DND-41 (cell line): ENCODE measurements around the gene ANKRD11.

Experiments
- ATAC-seq: fragments of 200-7000 bp; cut with Tn5 transposase; 3 replicates; pipeline ENCODE4 v1.9.1; 2021; ENCODE audit warnings: low read depth; ENCODE audit not compliant: insufficient read depth
- DNase-seq: peaks from one replicate; pipeline ENCODE4 v3.0.0-alpha.2; 2020
- H2AFZ ChIP-seq: 2 replicates; pipeline ENCODE4 v1.6.0; 2012; ENCODE audit warnings: low read depth, low read length
- H3K27ac ChIP-seq: 2 replicates; pipeline ENCODE4 v1.5.1; 2012; ENCODE audit warnings: low read length, inconsistent platforms
- H3K27me3 ChIP-seq: fragments of 200-600 bp; sonication (generic); 2 replicates; pipeline ENCODE4 v1.6.0; 2012; ENCODE audit warnings: low read length, mild to moderate bottlenecking, inconsistent platforms; ENCODE audit not compliant: insufficient read depth, poor library complexity
- H3K36me3 ChIP-seq: 2 replicates; pipeline ENCODE4 v1.5.1; 2012; ENCODE audit warnings: low read length, inconsistent platforms; ENCODE audit not compliant: insufficient read depth
- H3K4me1 ChIP-seq: 2 replicates; pipeline ENCODE4 v1.5.1; 2012; ENCODE audit warnings: mild to moderate bottlenecking, low read length; ENCODE audit not compliant: insufficient read depth
- H3K4me2 ChIP-seq: 2 replicates; pipeline ENCODE4 v1.6.0; 2012; ENCODE audit warnings: mild to moderate bottlenecking, moderate library complexity, low read length, inconsistent platforms; ENCODE audit not compliant: insufficient read depth
- H3K4me3 ChIP-seq, 2 experiments: fragments of 200-600 bp in 1 of 2; shearing (Covaris generic) in 1 of 2; 2 replicates each; pipeline ENCODE4 v1.5.1; 2012 to 2016; ENCODE audit warnings: inconsistent platforms in 2 of 2, low read length in 2 of 2, mild to moderate bottlenecking in 2 of 2, low read depth in 1 of 2, moderate library complexity in 1 of 2
- H3K79me2 ChIP-seq: 2 replicates; pipeline ENCODE4 v1.6.0; 2012; ENCODE audit warnings: low read length, inconsistent platforms; ENCODE audit not compliant: insufficient read depth
- H3K9ac ChIP-seq: 2 replicates; pipeline ENCODE4 v1.6.0; 2012; ENCODE audit warnings: low read depth, mild to moderate bottlenecking, inconsistent platforms, low read length, moderate library complexity
- H3K9me3 ChIP-seq: 2 replicates; pipeline ENCODE4 v1.5.1; 2012; ENCODE audit warnings: low read length, moderate library complexity, mild to moderate bottlenecking, inconsistent platforms; ENCODE audit not compliant: insufficient read depth, severe bottlenecking
- H4K20me1 ChIP-seq: 2 replicates; pipeline ENCODE4 v1.6.0; 2012; ENCODE audit warnings: low read length; ENCODE audit not compliant: insufficient read depth
- CTCF ChIP-seq: IDR thresholded peaks from 2 replicates; pipeline ENCODE4 v1.5.1; 2012; ENCODE audit warnings: borderline replicate concordance, low read length, moderate library complexity, mild to moderate bottlenecking; ENCODE audit not compliant: poor library complexity, severe bottlenecking; ENCODE audit errors: extremely low read depth
- EZH2 ChIP-seq: IDR thresholded peaks from 3 replicates; pipeline ENCODE4 v1.6.1; 2012; ENCODE audit warnings: borderline replicate concordance, low read depth, mild to moderate bottlenecking, moderate library complexity, low read length, inconsistent platforms; ENCODE audit not compliant: severe bottlenecking

ANKRD11 gene

DNA sequence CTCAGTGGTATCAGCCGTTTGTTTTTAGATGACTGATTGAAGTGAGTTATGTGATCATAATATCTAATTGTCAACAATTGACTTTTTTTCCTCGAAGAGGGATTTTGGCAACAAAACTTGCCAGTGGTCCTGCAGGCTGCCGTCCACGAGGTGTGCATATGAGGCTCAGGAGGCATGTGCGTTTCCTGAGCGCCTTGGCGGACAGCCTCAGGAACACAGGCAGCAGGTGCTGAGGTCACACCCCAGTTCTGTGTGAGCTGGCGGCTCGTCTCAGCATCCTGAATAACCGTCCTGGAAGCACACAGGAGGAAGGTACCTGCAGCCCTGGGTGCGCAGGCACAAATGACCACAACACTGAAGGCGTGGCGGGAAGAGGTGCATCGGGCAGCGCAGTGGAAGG, 29.5 kb upstream of the ANKRD11 start:
- no peak for DNase-seq
- ATAC-seq = no peak
- Histone ChIP-seq H3K27ac (no peak overlapping the region), H3K9me3 (no peaks in the 10 kb centered on the region), H4K20me1 (peaks cover 39% of the 10 kb centered on the region), H3K79me2 (peaks cover 64% of the 10 kb centered on the region), H3K27me3 (no peaks in the 10 kb centered on the region), H3K36me3 (peaks cover 80% of the 10 kb centered on the region), H3K9ac (no peak overlapping the region), H3K4me2 (no peak overlapping the region), H3K4me3 (no peak overlapping the region), H2AFZ (no peak overlapping the region), H3K4me1 (no peaks in the 10 kb centered on the region)
- TF ChIP-seq CTCF (no peak), EZH2 (no peak)

DNA sequence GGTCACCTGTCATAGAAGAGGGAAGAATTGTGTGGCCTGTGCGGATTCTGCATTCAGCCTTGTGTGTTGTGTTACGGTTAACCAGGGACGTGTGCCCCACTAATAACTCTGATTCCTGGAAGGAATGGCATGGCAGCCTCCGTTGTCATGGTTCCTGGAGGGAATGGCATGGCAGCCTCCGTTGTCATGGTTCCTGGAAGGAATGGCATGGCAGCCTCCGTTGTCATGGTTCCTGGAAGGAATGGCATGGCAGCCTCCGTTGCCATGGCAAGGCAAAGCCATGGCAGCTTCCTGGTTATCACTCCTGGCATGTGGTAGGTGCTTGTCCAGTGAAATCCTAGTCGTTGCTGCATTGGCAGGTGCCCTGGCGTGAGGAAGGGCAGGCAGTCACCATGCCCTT, 26.8 kb upstream of the ANKRD11 start:
- Histone ChIP-seq H3K36me3 (peaks cover 74% of the 10 kb centered on the region), H3K9me3 (no peaks in the 10 kb centered on the region), H2AFZ (no peak overlapping the region), H3K27ac (no peak overlapping the region), H3K27me3 (no peaks in the 10 kb centered on the region), H3K4me2 (no peak overlapping the region), H3K4me1 (no peaks in the 10 kb centered on the region), H3K9ac (no peak overlapping the region), H4K20me1 (peaks cover 28% of the 10 kb centered on the region; the same call in 1 of the 2 replicates), H3K4me3 (no peak overlapping the region), H3K79me2 (peaks cover 61% of the 10 kb centered on the region)
- TF ChIP-seq CTCF (no peak), EZH2 (no peak)
- DNase-seq = no peak
- ATAC-seq = no peak

DNA sequence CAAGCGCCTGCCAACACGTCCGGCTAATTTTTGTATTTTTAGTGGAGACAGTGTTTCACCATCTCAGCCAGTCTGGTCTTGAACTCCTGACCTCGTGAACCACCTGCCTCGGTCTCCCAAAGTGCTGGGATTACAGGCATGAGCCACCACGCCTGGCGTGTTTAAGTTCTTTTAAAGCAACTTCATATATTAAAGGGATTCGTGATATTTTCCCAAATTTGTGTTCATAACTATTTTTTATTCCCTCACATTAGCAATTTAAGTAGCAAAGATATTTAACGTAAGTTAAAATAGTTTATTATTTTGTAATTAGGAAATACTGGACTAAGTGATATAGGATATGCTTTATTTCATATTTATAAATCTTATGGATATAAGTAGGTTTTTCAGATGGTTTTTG, 22.1 kb upstream of the ANKRD11 start:
- Histone ChIP-seq H2AFZ (no peak overlapping the region), H3K27me3 (no peaks in the 10 kb centered on the region), H4K20me1 (peaks cover 19% of the 10 kb centered on the region), H3K36me3 (peaks cover 56% of the 10 kb centered on the region), H3K9ac (no peak overlapping the region), H3K9me3 (no peaks in the 10 kb centered on the region), H3K4me3 (no peak overlapping the region), H3K27ac (no peak overlapping the region), H3K4me2 (no peak overlapping the region), H3K79me2 (peaks cover 58% of the 10 kb centered on the region), H3K4me1 (peaks cover 15% of the 10 kb centered on the region)
- ATAC-seq (no peak), DNase-seq (no peak)
- TF ChIP-seq CTCF = no peak
- TF ChIP-seq EZH2 = no peak

GRCh38 chr16:89511374-89511773, 21.0 kb upstream of the ANKRD11 start:
- Histone ChIP-seq H3K9me3 (no peaks in the 10 kb centered on the region), H3K4me1 (peaks cover 24% of the 10 kb centered on the region), H3K4me3 (no peak overlapping the region), H3K27me3 (no peaks in the 10 kb centered on the region), H3K36me3 (peaks cover 48% of the 10 kb centered on the region), H2AFZ (no peak overlapping the region), H3K9ac (no peak overlapping the region), H3K79me2 (peaks cover 60% of the 10 kb centered on the region), H4K20me1 (peaks cover 19% of the 10 kb centered on the region), H3K27ac (no peak overlapping the region), H3K4me2 (no peak overlapping the region)
- no peak for DNase-seq
- no peak for TF ChIP-seq EZH2
- no peak for TF ChIP-seq CTCF
- ATAC-seq = no peak
